Activated effector memory CD4-positive, alpha-beta T cell treated with anti-CD3 and anti-CD28 coated beads, Interleukin-2, amount 50 U/mL, for 16 hours (primary cell): ENCODE data around the gene CAMK1D.

ENCODE experiments used
- DNase-seq: peaks from one replicate; pipeline ENCODE4 v3.0.0-alpha.2; 2020

The CAMK1D gene

GRCh38 chr10:12633776-12634620 is 284.7 kb downstream of the CAMK1D start:
- no peak for DNase-seq

- no peak for DNase-seq
Observed at GRCh38 chr10:12634621-12634931, 285.2 kb downstream of the CAMK1D start.

DNA sequence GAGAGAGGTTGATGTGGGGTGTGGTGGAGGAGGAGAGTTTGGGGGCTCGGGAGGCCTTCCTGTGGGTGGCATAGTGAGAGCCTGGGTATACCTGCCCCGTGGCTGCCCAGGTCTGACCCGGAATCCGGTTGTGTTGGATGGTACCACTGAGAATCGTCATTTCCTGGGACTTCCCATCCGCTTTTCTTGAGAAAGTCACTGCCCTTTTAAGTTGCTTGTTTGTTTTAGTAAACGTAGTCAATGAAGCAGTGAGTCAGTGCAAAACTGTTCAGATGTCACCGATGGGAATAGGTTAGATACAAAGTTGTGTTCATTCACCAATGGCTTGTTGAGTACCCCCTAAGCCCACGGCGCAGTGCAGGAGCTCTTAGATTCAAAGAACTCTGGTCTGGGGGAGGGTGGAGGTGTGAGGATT is 285.8 kb downstream of the CAMK1D start:
- peak; percentile 71 for DNase-seq

- no peak for DNase-seq
Observed at GRCh38 chr10:12636571-12636970, 287.2 kb downstream of the CAMK1D start.

DNA sequence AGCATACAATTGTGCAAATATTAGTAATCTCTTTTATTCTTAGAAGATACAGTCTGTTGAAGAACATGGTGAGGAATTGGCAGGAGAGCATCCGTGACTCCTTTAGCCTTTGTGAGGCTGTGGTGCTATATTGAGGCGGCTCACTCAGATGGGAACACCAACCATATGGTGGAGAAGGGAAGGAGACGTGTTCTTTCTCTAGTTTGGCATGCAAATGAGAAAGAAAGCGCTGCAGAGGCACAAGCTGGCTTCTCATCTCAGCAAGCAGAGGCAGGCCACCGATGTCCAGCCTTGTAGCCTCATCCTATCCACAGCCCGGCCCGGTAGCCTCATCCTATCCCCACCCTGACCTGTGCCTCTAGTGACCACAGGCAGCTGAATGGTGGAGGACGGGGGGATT is 288.3 kb downstream of the CAMK1D start:
- no peak for DNase-seq

DNA sequence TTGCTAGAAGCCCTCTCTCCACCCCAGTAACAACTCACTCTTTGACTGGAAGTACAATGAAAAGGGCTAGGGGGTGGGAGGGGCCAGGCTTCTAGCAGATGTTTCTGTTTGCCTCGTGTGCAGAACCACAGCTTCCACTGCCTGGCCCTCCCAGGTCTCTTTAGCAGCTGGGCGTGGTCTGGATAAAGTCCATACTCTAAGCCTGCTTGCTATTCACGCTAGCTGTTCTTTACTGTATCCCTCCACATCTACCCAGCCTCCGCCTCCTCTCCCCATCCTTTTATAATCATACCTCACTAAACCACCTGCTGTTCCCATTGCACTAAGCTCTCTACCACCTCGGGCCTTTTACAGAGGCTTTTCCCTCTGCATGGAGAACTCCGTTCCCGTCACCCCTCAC is 288.8 kb downstream of the CAMK1D start:
- DNase-seq = no peak

DNA sequence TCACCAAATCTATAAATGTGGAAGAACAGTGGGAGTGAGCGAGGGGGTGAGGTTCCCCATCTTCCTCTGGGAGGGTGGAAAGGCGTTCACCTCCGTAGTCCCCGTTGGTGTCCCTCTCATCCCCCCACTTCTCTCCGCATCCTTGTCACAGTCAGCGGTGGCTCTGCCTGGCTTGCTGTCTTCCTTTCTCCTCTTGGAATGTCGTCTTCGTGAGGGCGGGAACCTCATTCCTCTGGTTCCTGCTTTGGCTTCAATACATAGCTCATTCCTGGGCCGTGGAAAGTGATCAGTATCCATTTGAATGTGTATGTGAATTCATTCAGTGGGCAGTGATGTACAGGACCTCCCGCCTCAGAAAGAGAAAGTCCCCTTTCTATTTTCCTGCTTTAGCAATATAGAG is 289.4 kb downstream of the CAMK1D start:
- no peak for DNase-seq

GRCh38 chr10:12639996-12640944 is 290.9 kb downstream of the CAMK1D start:
- DNase-seq = no peak

- no peak for DNase-seq
Observed at GRCh38 chr10:12642036-12642435, 292.7 kb downstream of the CAMK1D start.

DNA sequence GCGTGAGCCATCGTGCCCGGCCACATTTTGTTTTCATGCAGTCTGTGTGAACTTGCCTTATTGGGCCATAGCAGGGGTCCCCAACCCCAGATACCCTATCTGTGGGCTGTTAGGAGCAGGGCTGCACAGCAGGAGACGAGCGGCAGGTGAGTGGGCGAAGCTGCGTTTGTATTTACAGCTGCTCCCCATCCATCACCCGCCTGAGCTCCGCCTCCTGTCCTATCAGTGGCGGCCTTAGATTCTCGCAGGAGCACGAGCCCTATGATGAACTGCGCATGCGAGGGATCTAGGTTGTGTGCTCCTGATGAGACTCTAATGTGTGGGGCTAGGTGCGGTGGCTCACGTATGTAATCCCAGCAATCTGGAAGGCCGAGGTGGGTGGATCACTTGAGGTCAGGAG is 293.9 kb downstream of the CAMK1D start:
- DNase-seq = no peak

DNA sequence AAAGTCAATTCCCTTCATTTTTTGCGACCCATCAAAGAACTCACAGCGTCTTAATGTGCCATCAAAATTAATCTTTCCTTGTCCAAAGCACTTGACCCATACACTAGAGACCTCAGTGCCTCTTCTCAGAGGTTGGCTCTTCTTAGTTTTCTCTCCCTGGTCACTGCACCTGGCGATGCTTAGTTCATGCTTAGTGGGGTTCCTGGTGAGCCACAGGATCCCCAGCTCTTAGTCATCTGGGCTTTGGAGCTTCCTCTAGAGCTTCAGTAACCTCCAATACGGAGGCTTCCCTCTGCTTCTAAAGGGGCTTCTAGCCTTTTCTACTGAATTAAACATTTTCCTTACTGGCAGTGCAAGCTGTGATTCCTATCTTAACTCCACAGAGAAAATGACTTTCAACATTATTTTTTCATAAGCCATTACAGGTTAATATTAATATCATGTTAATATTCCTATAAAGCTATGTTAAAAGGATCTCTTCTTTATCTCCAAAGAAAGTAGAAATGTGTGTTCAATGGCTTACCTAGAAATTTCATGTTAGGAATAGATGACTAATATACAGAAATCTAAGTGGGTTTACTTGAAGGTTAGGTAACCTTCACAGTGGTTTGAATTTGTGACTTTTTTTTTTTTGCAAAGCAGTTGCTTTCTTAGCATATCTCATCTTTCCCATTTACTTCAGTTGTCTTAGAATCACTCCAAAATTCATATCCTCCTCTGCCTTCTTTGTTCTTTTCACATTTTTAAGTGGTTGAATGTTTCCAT is 295.2 kb downstream of the CAMK1D start:
- no peak for DNase-seq

- no peak for DNase-seq
Observed at GRCh38 chr10:12645449-12645848, 296.1 kb downstream of the CAMK1D start.

- no peak for DNase-seq
Observed at GRCh38 chr10:12649012-12649584, 299.8 kb downstream of the CAMK1D start.

- no peak for DNase-seq
Observed at GRCh38 chr10:12650122-12650521, 300.8 kb downstream of the CAMK1D start.

DNA sequence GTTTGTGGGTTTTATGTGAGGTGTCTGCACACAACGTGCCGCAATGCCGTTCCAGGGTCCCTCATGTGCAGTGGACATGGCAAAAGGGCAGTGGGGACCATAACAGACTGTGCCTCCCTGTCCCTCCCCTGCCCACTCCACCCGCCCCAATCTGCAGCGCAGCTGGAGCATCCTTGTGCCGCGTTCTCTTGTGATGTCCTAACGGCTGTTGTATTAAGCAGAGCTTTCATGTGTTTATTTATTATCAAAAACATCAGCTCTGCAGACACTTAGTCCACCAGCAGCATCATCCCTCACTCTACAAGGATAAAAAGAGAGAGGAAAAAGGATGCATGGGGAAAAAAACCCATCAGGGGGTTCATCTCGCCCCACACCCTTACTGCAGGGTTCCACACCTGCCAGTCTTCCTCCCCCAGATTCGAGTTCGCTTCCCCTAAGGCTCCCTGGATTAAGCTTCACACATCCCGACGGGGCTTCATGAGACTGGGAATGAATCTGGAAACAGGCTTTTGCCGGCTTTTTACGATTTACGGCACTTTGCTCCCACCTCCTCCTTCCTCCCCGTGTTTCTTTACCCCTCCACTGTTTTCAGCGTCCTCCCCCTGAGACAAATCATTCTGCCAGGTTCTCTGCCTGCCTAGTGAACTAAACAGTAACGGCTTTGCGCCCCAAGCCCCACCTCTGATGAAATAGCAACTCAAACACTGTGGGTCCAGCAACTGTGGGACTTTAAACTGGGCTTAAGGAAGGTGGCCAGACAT is 301.4 kb downstream of the CAMK1D start:
- no peak for DNase-seq

GRCh38 chr10:12655940-12656339 is 306.6 kb downstream of the CAMK1D start:
- DNase-seq = no peak

DNA sequence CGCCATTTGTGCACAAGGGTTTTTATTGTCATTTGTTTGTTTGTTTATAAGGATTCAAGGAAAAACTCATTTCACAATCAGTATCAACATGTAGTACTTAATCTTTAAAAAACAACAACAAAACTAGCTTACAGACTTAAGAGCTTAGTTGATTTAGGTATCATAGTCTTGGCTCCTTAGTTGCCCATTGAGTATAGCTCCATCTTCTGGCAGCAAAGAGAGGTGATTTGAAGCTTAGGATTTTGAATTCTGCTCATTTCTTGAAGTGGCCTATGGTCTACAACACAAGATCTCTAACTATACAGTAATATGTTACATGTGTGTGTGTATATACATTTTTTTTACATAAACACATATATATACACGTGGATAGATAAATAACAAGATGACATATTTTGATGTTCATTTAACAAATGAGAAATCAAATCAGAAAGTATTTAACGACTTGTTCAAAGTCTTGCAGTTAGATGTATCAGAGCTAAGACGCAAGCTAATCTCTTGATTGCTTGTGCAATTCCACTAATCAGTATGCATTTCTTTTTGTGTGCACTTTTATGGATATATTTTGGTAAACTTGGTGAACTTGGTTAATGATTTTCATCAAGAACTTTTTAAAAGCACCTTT is 307.3 kb downstream of the CAMK1D start:
- no peak for DNase-seq

DNA sequence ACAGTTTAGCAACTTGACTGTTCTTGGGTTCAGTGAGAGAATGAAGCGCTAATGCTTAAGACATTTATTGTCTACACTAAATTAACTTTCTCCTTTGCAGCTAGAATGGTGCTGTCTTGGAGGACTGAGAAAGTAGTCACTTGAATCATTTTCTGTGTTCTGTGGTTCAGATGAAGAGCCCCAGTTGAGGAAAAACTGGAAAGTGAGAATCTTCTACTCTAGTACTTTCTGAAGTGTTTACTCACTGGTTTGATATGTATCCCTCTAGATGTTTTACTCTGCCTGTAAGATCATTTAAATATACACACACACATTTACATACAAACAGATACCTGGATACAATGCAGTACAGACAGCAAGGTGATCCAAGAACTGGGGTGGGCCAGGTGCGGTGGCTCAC is 308.1 kb downstream of the CAMK1D start:
- DNase-seq = no peak

DNA sequence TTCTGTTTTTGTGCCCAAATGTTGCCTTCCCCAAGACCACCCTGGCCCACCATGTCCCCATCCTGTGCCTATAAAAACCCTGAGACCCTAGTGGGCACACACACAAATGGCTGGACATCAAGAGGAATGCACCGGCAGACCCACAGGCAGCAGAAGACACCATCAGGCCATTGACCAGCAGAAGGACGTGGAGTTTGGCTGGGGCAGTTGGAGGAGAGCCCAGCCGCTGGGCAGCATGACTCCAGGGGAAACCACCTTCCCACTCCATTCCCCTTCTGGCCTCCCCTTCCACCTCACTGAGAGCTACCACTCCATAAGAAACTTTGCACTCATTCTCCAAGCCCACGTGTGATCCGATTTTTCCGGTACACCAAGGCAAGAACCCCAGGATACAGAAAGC is 309.2 kb downstream of the CAMK1D start:
- no peak for DNase-seq

GRCh38 chr10:12659706-12660105 is 310.4 kb downstream of the CAMK1D start:
- no peak for DNase-seq

- DNase-seq = no peak
Observed at GRCh38 chr10:12660812-12661211, 311.5 kb downstream of the CAMK1D start.

GRCh38 chr10:12661671-12662070 is 312.3 kb downstream of the CAMK1D start:
- no peak for DNase-seq
